IPS-11a (cell line): ENCODE results near the gene TRAPPC10.

Source experiments
- H3K4me3 ChIP-seq: one replicate; pipeline ENCODE4 v1.5.1; 2013; ENCODE audit warnings: low read depth, low read length, control low read depth

TRAPPC10 gene

DNA sequence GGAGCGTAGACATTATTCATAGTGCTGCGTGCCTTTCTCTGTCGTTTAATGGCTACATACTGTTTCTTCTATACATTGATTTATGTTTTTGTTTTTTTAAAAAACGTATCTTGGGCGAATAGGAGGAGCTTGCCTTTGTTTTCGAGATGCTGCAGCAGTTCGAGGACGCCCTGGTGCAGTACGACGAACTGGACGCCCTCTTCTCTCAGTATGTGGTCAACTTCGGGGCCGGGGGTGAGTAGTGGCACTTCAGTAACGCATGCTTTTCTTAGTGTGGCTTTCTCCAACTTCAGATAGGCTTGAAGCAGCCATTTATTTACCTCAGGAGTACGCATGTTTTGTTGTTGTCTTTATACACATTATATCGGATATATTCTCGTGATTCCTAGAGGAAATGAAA lies 46.9 kb downstream of the TRAPPC10 start:
- no peak overlapping the region for H3K4me3 ChIP-seq

DNA sequence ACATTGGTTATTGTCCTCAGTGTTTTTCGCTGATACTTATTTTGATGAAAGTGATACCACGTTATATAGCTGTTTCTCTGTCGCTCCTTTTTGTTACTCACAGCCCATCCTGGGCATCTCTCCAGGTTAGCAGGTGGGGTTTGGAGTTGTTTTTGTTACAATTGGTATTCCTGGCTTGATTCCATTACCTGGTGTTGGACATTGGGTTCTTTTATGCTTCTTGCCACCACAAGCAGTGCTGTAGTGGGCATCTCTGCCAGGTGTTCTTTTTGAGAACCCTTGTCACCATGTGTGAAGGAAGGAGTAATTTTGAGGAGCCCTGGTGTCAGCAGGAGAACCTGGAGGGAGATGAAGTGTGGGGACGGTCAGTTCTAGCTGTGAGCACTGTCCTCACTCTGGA lies 47.6 kb downstream of the TRAPPC10 start:
- H3K4me3 ChIP-seq, result no peak overlapping the region

GRCh38 chr21:44062380-44062779 lies 50.3 kb downstream of the TRAPPC10 start:
- no peak overlapping the region for H3K4me3 ChIP-seq

GRCh38 chr21:44063151-44063912 lies 51.2 kb downstream of the TRAPPC10 start:
- no peak overlapping the region for H3K4me3 ChIP-seq

- H3K4me3 ChIP-seq, result no peak overlapping the region
These were observed 52.8 kb downstream of the TRAPPC10 start for GRCh38 chr21:44064852-44065403.

DNA sequence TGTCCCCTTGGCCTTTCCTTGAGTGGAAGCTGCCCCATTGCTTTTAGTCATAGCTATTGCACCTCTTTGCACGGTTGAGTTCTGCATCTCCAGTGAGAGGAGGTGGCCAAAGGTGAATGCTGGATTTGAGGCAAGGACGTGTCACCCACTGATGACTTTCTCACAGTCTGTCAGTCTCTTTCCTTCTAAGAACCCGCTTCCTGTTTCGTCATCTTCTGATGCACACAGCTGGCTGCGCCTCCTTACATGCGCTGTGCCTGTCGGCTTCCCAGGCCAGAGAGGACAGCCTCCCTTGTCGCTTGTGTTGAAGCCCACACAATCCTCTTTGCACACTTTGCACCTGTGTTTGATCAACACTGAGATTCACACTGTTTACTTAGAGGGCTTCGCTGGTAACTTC lies 53.3 kb downstream of the TRAPPC10 start:
- no peak overlapping the region for H3K4me3 ChIP-seq

- no peak overlapping the region for H3K4me3 ChIP-seq
These were observed 54.0 kb downstream of the TRAPPC10 start for GRCh38 chr21:44066116-44066515.

- no peak overlapping the region for H3K4me3 ChIP-seq
These were observed 55.1 kb downstream of the TRAPPC10 start for GRCh38 chr21:44067011-44067839.

- no peak overlapping the region for H3K4me3 ChIP-seq
These were observed 58.3 kb downstream of the TRAPPC10 start for GRCh38 chr21:44070391-44070790.

GRCh38 chr21:44071359-44072104 lies 59.4 kb downstream of the TRAPPC10 start:
- H3K4me3 ChIP-seq, result no peak overlapping the region

- H3K4me3 ChIP-seq, result no peak overlapping the region
These were observed 60.0 kb downstream of the TRAPPC10 start for GRCh38 chr21:44072111-44072510.

DNA sequence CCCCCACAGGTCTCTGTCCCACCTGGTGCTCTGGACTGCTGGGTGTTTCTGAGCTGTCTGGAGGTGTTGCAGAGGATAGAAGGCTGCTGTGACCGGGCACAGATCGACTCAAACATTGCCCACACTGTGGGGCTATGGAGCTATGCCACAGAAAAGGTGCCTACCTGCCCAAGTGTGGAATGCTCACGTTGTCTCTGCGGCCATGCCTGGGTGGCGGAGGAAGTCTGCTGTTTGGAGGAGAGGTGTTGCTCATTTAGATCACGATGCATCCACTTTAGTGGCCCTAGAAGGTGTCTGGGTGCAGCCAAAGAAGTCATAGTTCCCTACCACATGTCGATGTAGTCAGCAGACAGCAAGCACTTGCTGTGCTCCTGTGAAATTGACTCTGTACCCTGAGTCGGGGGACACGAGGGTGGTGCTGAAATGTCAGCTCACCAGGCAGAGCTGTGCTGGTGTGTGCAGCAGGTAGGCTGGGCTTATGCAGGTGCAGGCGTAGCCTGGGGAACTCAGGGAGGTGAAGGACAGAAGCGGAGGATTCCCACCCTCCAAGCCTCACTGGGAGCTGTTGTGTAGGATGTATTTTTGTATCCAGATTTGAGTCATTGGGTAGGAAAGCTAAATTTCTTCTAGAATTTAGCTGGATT lies 62.3 kb downstream of the TRAPPC10 start:
- no peak overlapping the region for H3K4me3 ChIP-seq

DNA sequence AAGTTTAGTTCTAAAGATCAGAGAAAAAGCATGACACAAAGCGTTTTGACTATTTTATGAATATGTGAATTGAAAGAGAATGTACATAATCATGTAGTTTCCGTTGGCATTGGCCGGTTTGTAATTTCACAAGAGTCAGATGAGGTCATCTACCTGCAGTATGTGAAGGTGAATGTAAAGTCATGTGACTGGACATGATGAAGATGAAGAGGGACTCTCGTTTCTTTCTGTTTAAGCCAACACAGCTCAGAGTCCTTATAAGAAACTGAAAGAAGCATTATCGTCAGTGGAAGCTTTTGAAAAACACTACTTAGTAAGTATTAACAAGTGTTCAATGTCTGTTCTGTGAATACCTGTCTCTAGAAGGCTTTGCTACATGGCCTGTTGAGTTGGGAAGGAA lies 64.2 kb downstream of the TRAPPC10 start:
- no peak overlapping the region for H3K4me3 ChIP-seq

DNA sequence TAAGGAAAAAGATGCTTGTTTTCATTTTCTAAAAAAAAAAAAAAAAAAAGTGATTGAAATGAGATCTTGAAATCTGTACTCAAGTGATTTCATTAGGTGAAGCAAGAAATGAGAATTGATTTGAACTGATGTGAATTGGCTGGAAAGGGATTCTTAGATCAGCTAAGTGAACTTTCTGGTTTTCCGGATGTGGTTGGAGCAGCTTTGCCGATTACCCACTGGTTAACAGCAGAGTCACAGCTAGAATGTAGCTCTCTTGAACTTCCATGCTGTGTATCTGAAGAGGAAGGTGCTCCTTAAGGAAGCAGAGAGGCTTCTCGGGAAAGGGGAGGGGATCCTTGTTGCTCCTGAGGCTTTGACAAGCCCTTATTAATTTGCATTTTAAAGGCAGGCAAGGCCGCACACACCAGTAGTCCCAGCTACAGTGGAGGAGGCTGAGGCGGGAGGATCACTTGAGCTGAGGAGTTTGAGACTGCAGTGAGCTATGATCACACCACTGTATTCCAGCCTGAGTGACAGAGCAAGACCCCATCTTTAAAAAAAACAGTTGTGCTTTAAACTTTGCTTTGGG lies 66.4 kb downstream of the TRAPPC10 start:
- no peak overlapping the region for H3K4me3 ChIP-seq

DNA sequence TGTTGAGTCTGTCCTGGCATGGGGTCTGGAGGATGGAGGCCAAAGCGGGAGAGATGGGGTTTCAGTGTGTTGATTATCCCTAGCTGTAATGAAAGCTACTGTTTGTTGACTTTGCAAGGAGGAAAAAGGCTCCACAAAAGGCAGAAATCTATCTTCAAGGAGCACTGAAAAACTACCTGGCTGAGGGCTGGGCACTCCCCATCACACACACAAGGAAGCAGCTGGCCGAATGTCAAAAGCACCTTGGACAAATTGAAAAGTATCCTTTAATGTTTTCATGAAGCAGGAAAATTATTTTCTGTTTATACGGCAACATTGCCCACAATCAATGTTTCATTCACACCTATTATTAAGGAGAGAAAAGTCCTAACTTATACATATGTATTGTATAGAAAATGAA lies 67.3 kb downstream of the TRAPPC10 start:
- H3K4me3 ChIP-seq, result no peak overlapping the region

DNA sequence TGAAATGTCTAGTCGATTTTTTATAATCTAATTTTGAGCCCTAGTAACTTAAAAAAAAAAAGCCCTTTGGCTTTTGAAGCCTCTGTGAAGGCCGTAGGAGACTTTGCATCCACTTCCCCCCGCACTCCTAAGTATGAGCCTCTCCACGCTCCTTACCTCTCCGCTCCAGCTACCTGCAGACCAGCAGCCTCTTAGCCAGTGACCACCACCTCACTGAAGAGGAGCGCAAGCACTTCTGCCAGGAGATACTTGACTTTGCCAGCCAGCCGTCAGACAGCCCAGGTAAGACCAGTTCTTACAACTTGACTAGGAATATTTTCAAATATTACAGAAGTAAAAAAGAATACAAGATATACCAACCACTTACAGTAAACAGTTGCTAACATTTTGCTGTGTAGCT lies 67.7 kb downstream of the TRAPPC10 start:
- no peak overlapping the region for H3K4me3 ChIP-seq

DNA sequence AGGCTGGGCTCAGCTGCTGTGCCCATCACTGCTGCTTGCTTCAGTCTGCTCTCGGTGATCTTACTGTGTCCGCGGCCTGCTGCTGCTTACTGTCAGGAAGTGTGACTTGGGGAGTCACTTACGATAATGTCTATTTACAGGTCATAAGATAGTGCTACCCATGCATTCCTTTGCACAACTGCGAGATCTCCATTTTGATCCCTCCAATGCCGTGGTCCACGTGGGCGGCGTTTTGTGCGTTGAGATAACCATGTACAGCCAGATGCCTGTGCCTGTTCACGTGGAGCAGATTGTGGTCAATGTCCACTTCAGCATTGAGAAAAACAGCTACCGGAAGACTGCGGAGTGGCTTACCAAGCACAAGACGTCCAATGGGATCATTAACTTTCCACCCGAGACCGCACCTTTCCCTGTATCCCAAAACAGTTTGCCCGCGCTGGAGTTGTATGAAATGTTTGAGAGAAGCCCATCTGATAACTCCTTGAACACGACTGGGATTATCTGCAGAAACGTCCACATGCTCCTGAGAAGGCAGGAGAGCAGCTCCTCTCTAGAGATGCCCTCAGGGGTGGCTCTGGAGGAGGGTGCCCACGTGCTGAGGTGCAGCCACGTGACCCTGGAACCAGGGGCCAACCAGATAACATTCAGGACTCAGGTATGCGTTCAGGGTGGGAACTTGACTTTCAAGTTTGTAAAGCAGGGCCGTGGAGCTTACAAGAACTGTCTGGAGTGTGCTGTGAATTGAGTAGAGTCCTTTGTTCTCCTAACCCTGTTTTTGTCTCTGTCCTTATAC lies 70.7 kb downstream of the TRAPPC10 start:
- H3K4me3 ChIP-seq, result no peak overlapping the region

DNA sequence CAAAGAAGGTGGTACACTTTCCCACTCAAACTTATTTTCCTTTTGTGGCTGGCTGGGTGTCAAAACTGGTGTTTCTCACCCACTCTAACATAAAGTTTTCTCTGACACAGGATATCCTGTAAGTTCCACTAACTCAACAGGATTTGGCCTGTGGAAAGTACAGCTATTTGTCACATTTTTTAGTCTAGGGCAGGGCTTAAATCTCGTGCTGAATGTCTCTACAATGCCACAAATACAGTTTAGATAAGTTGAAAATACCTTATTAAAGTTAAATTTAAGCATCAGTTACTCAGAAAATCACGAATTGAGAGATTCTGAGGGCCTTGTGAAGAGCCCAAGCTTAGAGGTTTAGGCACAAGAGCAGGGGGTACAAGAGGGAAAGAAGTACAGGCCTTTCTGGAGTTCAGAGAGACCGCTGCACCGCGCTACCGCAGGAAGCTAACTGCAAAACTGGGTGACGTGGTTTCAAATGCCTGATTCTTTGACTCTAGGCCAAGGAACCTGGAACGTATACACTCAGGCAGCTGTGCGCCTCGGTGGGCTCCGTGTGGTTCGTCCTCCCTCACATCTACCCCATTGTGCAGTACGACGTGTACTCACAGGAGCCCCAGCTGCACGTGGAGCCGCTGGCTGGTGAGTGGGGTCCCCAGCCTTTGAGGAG lies 71.7 kb downstream of the TRAPPC10 start:
- H3K4me3 ChIP-seq, result no peak overlapping the region
